Bronchial epithelial cell (primary cell): ENCODE data around the gene MYH6. TPM values are rescaled to one million over a fixed set of nuclear protein-coding genes. Genes with fewer than 3 reads are reported as not detected.

Source experiments
- DNase-seq: peaks from one replicate; pipeline ENCODE4 v3.0.0-alpha.2; 2010; ENCODE audit warnings: low read depth
- FAIRE-seq: peaks from 2 replicates; lab custom pipeline; 2011; peaks lifted over from hg19 to GRCh38; lab: Jason Lieb, UNC
- H3K27me3 ChIP-seq: 2 replicates; pipeline ENCODE4 v1.5.1; 2011; ENCODE audit warnings: low read length; ENCODE audit not compliant: control insufficient read depth, insufficient read depth
- H3K36me3 ChIP-seq: 2 replicates; pipeline ENCODE4 v1.5.1; 2011; ENCODE audit warnings: low read length; ENCODE audit not compliant: control insufficient read depth, insufficient read depth
- H3K4me3 ChIP-seq: 2 replicates; pipeline ENCODE4 v1.5.1; 2011; ENCODE audit warnings: mild to moderate bottlenecking, low read depth, low read length, control low read depth
- CTCF ChIP-seq: IDR thresholded peaks from 2 replicates; pipeline ENCODE4 v1.5.1; 2011; ENCODE audit warnings: mild to moderate bottlenecking, moderate library complexity, low read length, control low read depth, inconsistent platforms; ENCODE audit not compliant: insufficient read depth, severe bottlenecking
- total RNA-seq: library from RNA; depleted of rRNA; stranded (reverse); fragments of >200 nt; gene quantifications from 2 replicates; pipeline ENCODE4 v1.2.1, GENCODE V29; 2014

The MYH6 gene
- total RNA-seq, 1 donor from 2014 or later = not detected

- DNase-seq = no peak
- Histone ChIP-seq H3K36me3 (peaks cover 8% of the 10 kb centered on the region), H3K27me3 (no peaks in the 10 kb centered on the region), H3K4me3 (no peak overlapping the region)
- FAIRE-seq = no peak
- no peak for TF ChIP-seq CTCF
Observed at GRCh38 chr14:23359722-23360447, 48.2 kb downstream of the MYH6 start.

- TF ChIP-seq CTCF = no peak
- Histone ChIP-seq H3K36me3 (peaks cover 8% of the 10 kb centered on the region), H3K4me3 (no peak overlapping the region), H3K27me3 (no peaks in the 10 kb centered on the region)
- DNase-seq (no peak), FAIRE-seq (no peak)
Observed at GRCh38 chr14:23359167-23359626, 48.9 kb downstream of the MYH6 start.

- no peak for TF ChIP-seq CTCF
- no peaks in the 10 kb centered on the region for H3K27me3 ChIP-seq
- DNase-seq (no peak), FAIRE-seq (no peak)
- no peak overlapping the region for H3K4me3 ChIP-seq
- H3K36me3 ChIP-seq = peaks cover 8% of the 10 kb centered on the region
Observed at GRCh38 chr14:23358553-23359166, 49.4 kb downstream of the MYH6 start.

GRCh38 chr14:23358042-23358441 is 50.0 kb downstream of the MYH6 start:
- peaks cover 4% of the 10 kb centered on the region for H3K27me3 ChIP-seq
- no peak overlapping the region for H3K4me3 ChIP-seq
- no peak for DNase-seq
- FAIRE-seq = no peak
- no peak for TF ChIP-seq CTCF
- H3K36me3 ChIP-seq = peaks cover 8% of the 10 kb centered on the region

GRCh38 chr14:23357261-23357660 is 50.8 kb downstream of the MYH6 start:
- no peak overlapping the region for H3K4me3 ChIP-seq
- FAIRE-seq = no peak
- H3K36me3 ChIP-seq = peaks cover 8% of the 10 kb centered on the region
- DNase-seq = no peak
- no peak for TF ChIP-seq CTCF
- H3K27me3 ChIP-seq = peaks cover 4% of the 10 kb centered on the region
